Mucosa of rectum (tissue), 2 donors: Measurements from ENCODE around the gene HEXIM1.
"Not testable (repeated sequence)": the region's sequence is repeated elsewhere in the genome, so short reads cannot be mapped to it uniquely, and the experiment has no call there.

ENCODE experiments used
- H3K27ac ChIP-seq, 2 donors: one replicate each; pipeline ENCODE4 v1.7.0; 2013; ENCODE audit warnings: inconsistent platforms in 2 of 2, low read depth in 2 of 2, low read length in 2 of 2
- H3K27me3 ChIP-seq, 2 donors: one replicate each; pipeline ENCODE4 v1.7.0; 2013; ENCODE audit warnings: low read length in 2 of 2; ENCODE audit not compliant: control insufficient read depth in 2 of 2, insufficient read depth in 2 of 2
- H3K36me3 ChIP-seq, 2 donors: one replicate each; pipeline ENCODE4 v1.7.0; 2013; ENCODE audit warnings: low read length in 2 of 2; ENCODE audit not compliant: control insufficient read depth in 2 of 2, insufficient read depth in 2 of 2
- H3K4me1 ChIP-seq, 2 donors: one replicate each; pipeline ENCODE4 v1.7.0; 2013; ENCODE audit warnings: low read length in 2 of 2, mild to moderate bottlenecking in 1 of 2; ENCODE audit not compliant: control insufficient read depth in 2 of 2, insufficient read depth in 2 of 2
- H3K4me3 ChIP-seq, 2 donors: one replicate each; pipeline ENCODE4 v1.7.0; 2013; ENCODE audit warnings: low read length in 2 of 2
- H3K9ac ChIP-seq, 2 donors: one replicate each; pipeline ENCODE4 v1.7.0; 2013; ENCODE audit warnings: low read length in 2 of 2, low read depth in 1 of 2, mild to moderate bottlenecking in 1 of 2
- H3K9me3 ChIP-seq, 2 donors: one replicate each; pipeline ENCODE4 v1.7.0; 2013; ENCODE audit warnings: low read length in 2 of 2; ENCODE audit not compliant: control insufficient read depth in 2 of 2
- donor health status: healthy.
- donor health status: Normal muscosa, but diverticular disease.

Gene HEXIM1

GRCh38 chr17:45119964-45120363, 28.3 kb upstream of the HEXIM1 start:
- Histone ChIP-seq H3K27me3 (no peaks in the 10 kb centered on the region), H3K4me1 (peaks cover 27 to 30% of the 10 kb centered on the region in 2 donors), H3K36me3 (peaks cover 28 to 33% of the 10 kb centered on the region in 2 donors), H3K9me3 (no peaks in the 10 kb centered on the region), H3K9ac (no peak overlapping the region), H3K27ac (no peak overlapping the region), H3K4me3 (no peak overlapping the region)

GRCh38 chr17:45120558-45120957, 27.7 kb upstream of the HEXIM1 start:
- no peaks in the 10 kb centered on the region for H3K27me3 ChIP-seq
- no peak overlapping the region for H3K4me3 ChIP-seq
- H3K27ac ChIP-seq = no peak overlapping the region
- peaks cover 29 to 35% of the 10 kb centered on the region in 2 donors for H3K4me1 ChIP-seq
- peaks cover 25 to 32% of the 10 kb centered on the region in 2 donors for H3K36me3 ChIP-seq
- no peak overlapping the region for H3K9ac ChIP-seq
- H3K9me3 ChIP-seq = no peaks in the 10 kb centered on the region

GRCh38 chr17:45121055-45121454, 27.2 kb upstream of the HEXIM1 start:
- H3K27ac ChIP-seq = no peak overlapping the region
- no peaks in the 10 kb centered on the region for H3K27me3 ChIP-seq
- H3K9ac ChIP-seq = no peak overlapping the region
- no peak overlapping the region for H3K4me3 ChIP-seq
- no peaks in the 10 kb centered on the region for H3K9me3 ChIP-seq
- H3K36me3 ChIP-seq = peaks cover 23 to 27% of the 10 kb centered on the region in 2 donors
- H3K4me1 ChIP-seq = peaks cover 31 to 35% of the 10 kb centered on the region in 2 donors

- peak overlapping the region; percentile 82 to 87 for H3K27ac ChIP-seq
- peaks cover 48 to 50% of the 10 kb centered on the region in 2 donors for H3K4me1 ChIP-seq
- no peaks in the 10 kb centered on the region for H3K9me3 ChIP-seq
- H3K4me3 ChIP-seq = no peak overlapping the region
- H3K36me3 ChIP-seq = peaks cover 12 to 15% of the 10 kb centered on the region in 2 donors
- H3K9ac ChIP-seq = peak overlapping the region in 1 of 2 donors; percentile 61
- no peaks in the 10 kb centered on the region for H3K27me3 ChIP-seq
Measured at GRCh38 chr17:45123076-45123770, 25.1 kb upstream of the HEXIM1 start.

GRCh38 chr17:45123930-45124796, 24.1 kb upstream of the HEXIM1 start:
- peak overlapping the region; percentile 82 to 87 for H3K27ac ChIP-seq
- peak overlapping the region in 1 of 2 donors; percentile 20 for H3K4me3 ChIP-seq
- peak overlapping the region; percentile 41 to 61 for H3K9ac ChIP-seq

GRCh38 chr17:45124797-45125122, 23.5 kb upstream of the HEXIM1 start:
- peak overlapping the region; percentile 82 to 87 for H3K27ac ChIP-seq

More at GRCh38 chr17:45123930-45124796, 24.1 kb upstream of the HEXIM1 start:
- no peaks in the 10 kb centered on the region for H3K9me3 ChIP-seq
- no peaks in the 10 kb centered on the region for H3K27me3 ChIP-seq
- H3K4me1 ChIP-seq = peaks cover 58 to 59% of the 10 kb centered on the region in 2 donors
- H3K36me3 ChIP-seq = peaks cover 6 to 7% of the 10 kb centered on the region in 2 donors

GRCh38 chr17:45125509-45125908, 22.8 kb upstream of the HEXIM1 start:
- H3K9me3 ChIP-seq = no peaks in the 10 kb centered on the region
- no peaks in the 10 kb centered on the region for H3K36me3 ChIP-seq
- H3K9ac ChIP-seq = no peak overlapping the region
- peaks cover 71 to 73% of the 10 kb centered on the region in 2 donors for H3K4me1 ChIP-seq
- H3K27me3 ChIP-seq = no peaks in the 10 kb centered on the region
- H3K4me3 ChIP-seq = no peak overlapping the region
- H3K27ac ChIP-seq = peak overlapping the region; percentile 11 to 87

More at GRCh38 chr17:45124797-45125122, 23.5 kb upstream of the HEXIM1 start:
- peak overlapping the region; percentile 41 to 44 for H3K9ac ChIP-seq
- H3K27me3 ChIP-seq, H3K4me3 ChIP-seq, H3K9me3 ChIP-seq, H3K36me3 ChIP-seq: not testable (repeated sequence)
- peaks cover 64 to 65% of the 10 kb centered on the region in 2 donors for H3K4me1 ChIP-seq

GRCh38 chr17:45127207-45127547, 21.1 kb upstream of the HEXIM1 start:
- Histone ChIP-seq H3K4me1 (peaks cover 77 to 79% of the 10 kb centered on the region in 2 donors), H3K9ac (peak overlapping the region; percentile 60 to 90), H3K27me3 (no peaks in the 10 kb centered on the region), H3K9me3 (no peaks in the 10 kb centered on the region), H3K27ac (peak overlapping the region; percentile 95 to 97), H3K36me3 (no peaks in the 10 kb centered on the region), H3K4me3 (peak overlapping the region in 1 of 2 donors; percentile 37)

- Histone ChIP-seq H3K4me1 (peaks cover 74 to 75% of the 10 kb centered on the region in 2 donors), H3K4me3 (peak overlapping the region; percentile 41 to 62), H3K9me3 (no peaks in the 10 kb centered on the region), H3K27ac (peak overlapping the region; percentile 95 to 97), H3K9ac (peak overlapping the region; percentile 60 to 90), H3K36me3 (no peaks in the 10 kb centered on the region), H3K27me3 (no peaks in the 10 kb centered on the region)
Measured at GRCh38 chr17:45127548-45128300, 20.6 kb upstream of the HEXIM1 start.
